Measurements from ENCODE around the gene PCDHGA6. TPM values are rescaled to one million over a fixed set of nuclear protein-coding genes. Genes with fewer than 3 reads are reported as not detected.
"Not testable (repeated sequence)": the region's sequence is repeated elsewhere in the genome, so short reads cannot be mapped to it uniquely, and the experiment has no call there.

The PCDHGA6 gene
- polyA plus RNA-seq, 1 donor from 2014 or later = 0.09 TPM

DNA sequence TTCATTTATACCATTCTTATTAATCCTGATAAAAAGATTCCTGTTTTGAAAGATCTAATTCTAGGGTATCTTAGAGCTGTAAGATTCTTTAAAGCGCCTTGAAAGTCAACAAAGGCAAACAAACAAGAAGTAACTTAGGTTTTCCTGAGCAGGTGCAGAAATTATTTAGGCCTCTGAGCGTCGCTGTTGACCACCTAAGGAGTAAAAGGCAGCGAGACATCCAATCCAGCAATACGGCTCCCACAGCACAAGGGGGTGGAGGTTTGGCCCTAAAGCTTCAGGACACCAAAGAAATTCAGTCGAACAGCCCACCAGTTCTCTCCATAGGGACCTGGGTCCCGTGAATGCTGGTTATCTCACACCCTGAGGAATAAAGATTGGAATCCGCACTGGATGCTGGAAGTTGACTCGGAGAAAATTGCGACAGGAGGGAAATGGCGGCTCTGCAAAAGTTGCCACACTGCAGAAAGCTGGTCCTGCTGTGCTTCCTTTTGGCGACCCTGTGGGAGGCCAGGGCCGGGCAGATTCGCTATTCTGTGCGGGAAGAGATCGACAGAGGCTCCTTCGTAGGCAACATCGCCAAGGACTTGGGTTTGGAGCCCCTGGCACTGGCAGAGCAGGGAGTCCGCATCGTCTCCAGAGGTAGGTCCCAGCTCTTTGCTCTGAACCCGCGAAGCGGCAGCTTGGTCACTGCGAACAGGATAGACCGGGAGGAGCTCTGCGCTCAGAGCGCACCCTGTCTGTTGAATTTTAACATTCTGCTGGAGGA, 35.0 kb upstream of the PCDHGA6 start, which contains the start of gene PCDHGA2:
Gene PCDHGA2 (plus strand): TSS at position 223 of the 769 bp plus-strand sequence.
- Histone ChIP-seq H3K9me2 (ENCODE audit: insufficient read depth, low read length) (no peaks in the 10 kb centered on the region), H3K36me3 (ENCODE audit: insufficient read depth, low read length) (no peaks in the 10 kb centered on the region), H3K9me3 (ENCODE audit: low read length) (no peaks in the 10 kb centered on the region), H3K27me3 (ENCODE audit: insufficient read depth, low read depth, low read length) (no peaks in the 10 kb centered on the region), H3K9ac (ENCODE audit: low read length) (no peak within 1 kb of the TSS), H3F3A (ENCODE audit: insufficient read depth, low read length, poor library complexity, severe bottlenecking) (no peaks in the 10 kb centered on the region), H3K4me2 (ENCODE audit: low read length) (no peak within 1 kb of the TSS), H3K79me2 (replicated peaks; ENCODE audit: insufficient read depth, low read length) (no peaks in the 10 kb centered on the region), H3K4me3 (ENCODE audit: low read length) (no peak within 1 kb of the TSS), H4K20me1 (ENCODE audit: insufficient read depth) (no peaks in the 10 kb centered on the region), H2AFZ (ENCODE audit: low read depth, low read length) (no peak within 1 kb of the TSS), H3K27ac (ENCODE audit: low read length) (no peak within 1 kb of the TSS)
- TF ChIP-seq RAD21 (conservative IDR thresholded peaks at IDR 0.05) = no peak
- no peak for TF ChIP-seq POLR2AphosphoS5 (IDR thresholded peaks at IDR 0.05)
- TF ChIP-seq MXI1 (conservative IDR thresholded peaks at IDR 0.05; ENCODE audit: poor library complexity, severe bottlenecking) = no peak
- TF ChIP-seq, protein P1, sequence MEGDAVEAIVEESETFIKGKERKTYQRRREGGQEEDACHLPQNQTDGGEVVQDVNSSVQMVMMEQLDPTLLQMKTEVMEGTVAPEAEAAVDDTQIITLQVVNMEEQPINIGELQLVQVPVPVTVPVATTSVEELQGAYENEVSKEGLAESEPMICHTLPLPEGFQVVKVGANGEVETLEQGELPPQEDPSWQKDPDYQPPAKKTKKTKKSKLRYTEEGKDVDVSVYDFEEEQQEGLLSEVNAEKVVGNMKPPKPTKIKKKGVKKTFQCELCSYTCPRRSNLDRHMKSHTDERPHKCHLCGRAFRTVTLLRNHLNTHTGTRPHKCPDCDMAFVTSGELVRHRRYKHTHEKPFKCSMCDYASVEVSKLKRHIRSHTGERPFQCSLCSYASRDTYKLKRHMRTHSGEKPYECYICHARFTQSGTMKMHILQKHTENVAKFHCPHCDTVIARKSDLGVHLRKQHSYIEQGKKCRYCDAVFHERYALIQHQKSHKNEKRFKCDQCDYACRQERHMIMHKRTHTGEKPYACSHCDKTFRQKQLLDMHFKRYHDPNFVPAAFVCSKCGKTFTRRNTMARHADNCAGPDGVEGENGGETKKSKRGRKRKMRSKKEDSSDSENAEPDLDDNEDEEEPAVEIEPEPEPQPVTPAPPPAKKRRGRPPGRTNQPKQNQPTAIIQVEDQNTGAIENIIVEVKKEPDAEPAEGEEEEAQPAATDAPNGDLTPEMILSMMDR (IDR thresholded peaks at IDR 0.05; ENCODE audit: poor library complexity, severe bottlenecking) = no peak
- TF ChIP-seq TAF1 (IDR thresholded peaks at IDR 0.05; ENCODE audit: low read depth) = no peak
- TF ChIP-seq SMC3 (conservative IDR thresholded peaks at IDR 0.05; ENCODE audit: poor library complexity) = no peak
- no peak for TF ChIP-seq EP300 (conservative IDR thresholded peaks at IDR 0.05; ENCODE audit: poor library complexity, severe bottlenecking)
- TF ChIP-seq REST (IDR thresholded peaks at IDR 0.05; ENCODE audit: borderline replicate concordance) = no peak
- no peak for TF ChIP-seq EZH2 (IDR thresholded peaks at IDR 0.05; ENCODE audit: borderline replicate concordance, insufficient read depth, low read length, poor library complexity, severe bottlenecking)

- H4K20me1 ChIP-seq (ENCODE audit: insufficient read depth); H3K27me3 ChIP-seq (ENCODE audit: insufficient read depth, low read depth, low read length); H3K9ac ChIP-seq (ENCODE audit: low read length); H3K79me2 ChIP-seq (replicated peaks; ENCODE audit: insufficient read depth, low read length); H3K36me3 ChIP-seq (ENCODE audit: insufficient read depth, low read length); H3K4me2 ChIP-seq (ENCODE audit: low read length); H3K9me2 ChIP-seq (ENCODE audit: insufficient read depth, low read length); H3K27ac ChIP-seq (ENCODE audit: low read length); H2AFZ ChIP-seq (ENCODE audit: low read depth, low read length); H3K4me3 ChIP-seq (ENCODE audit: low read length); H3F3A ChIP-seq (ENCODE audit: insufficient read depth, low read length, poor library complexity, severe bottlenecking): not testable (repeated sequence)
- peaks cover 10% of the 10 kb centered on the region for H3K9me3 ChIP-seq (ENCODE audit: low read length)
Measured at GRCh38 chr5:141340781-141341354, 32.8 kb upstream of the PCDHGA6 start.
